Stimulated activated naive CD8-positive, alpha-beta T cell treated with anti-CD3 and anti-CD28 coated beads, Interleukin-15, Interleukin-2, amounts not matched to agents 100 ng/mL and 50 ng/mL, for 24 hours (primary cell): ENCODE data around the gene MATK.
"Not testable (repeated sequence)": the region's sequence is repeated elsewhere in the genome, so short reads cannot be mapped to it uniquely, and the experiment has no call there.

Source experiments
- H3K27ac Mint-ChIP-seq: one replicate; pipeline ENCODE4 v1.8.0; 2021; ENCODE audit warnings: mild to moderate bottlenecking, mixed read lengths
- H3K27me3 Mint-ChIP-seq: one replicate; pipeline ENCODE4 v1.8.0; 2021; ENCODE audit warnings: mixed read lengths
- H3K36me3 Mint-ChIP-seq: one replicate; pipeline ENCODE4 v1.8.0; 2021; ENCODE audit warnings: low read depth, mixed read lengths
- H3K4me1 Mint-ChIP-seq: one replicate; pipeline ENCODE4 v1.8.0; 2021; ENCODE audit warnings: low read depth, mixed read lengths
- H3K4me3 Mint-ChIP-seq: one replicate; pipeline ENCODE4 v1.8.0; 2021; ENCODE audit warnings: mild to moderate bottlenecking, mixed read lengths
- H3K9me3 Mint-ChIP-seq: one replicate; pipeline ENCODE4 v1.8.0; 2021; ENCODE audit warnings: mixed read lengths

Gene MATK

GRCh38 chr19:3760871-3761361 lies 25.3 kb downstream of the MATK start:
- Mint-ChIP-seq H3K4me1 (peaks cover 43% of the 10 kb centered on the region), H3K4me3 (peak overlapping the region; percentile 96)

DNA sequence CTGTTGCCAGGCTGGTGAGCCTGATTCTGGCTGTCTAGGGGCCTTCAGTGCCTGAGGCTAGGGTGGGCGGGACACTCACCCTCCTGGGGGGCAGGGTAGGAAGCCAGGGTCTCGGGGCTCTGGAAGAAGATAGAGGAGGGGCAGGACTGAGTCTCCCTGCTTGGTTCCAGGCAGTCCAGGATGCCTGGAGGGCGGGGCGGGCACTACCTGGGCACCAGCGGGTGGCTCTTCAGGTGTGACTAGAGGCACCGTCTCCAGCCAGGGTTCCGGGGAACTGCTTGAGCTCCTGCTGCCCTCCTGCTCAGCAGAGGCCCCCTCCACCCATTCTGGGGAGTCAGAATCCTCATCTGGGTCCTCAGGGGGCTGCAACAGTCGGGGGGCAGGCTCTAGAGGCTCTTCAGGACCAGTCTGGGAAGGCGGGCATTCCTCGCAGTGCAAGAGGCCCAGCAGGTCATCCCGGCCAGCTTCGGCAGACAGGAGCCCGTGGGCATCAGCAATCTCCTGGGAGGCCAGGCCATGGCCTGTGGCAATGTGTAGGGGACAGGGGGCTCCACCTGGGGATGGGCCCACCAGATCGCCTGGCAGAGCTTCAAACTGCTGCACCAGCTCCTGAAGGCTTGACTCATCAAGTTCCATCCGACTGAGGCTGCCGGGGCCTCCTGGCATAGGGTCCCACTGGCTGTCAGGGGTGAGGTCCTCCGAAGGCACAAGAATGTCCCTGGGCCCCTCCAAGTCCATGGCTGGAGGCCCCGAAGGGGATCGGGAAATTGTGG lies 26.5 kb downstream of the MATK start:
- Mint-ChIP-seq H3K27me3 (peaks cover 3% of the 10 kb centered on the region), H3K27ac (no peak overlapping the region), H3K4me3 (peak overlapping the region; percentile 96), H3K36me3 (peaks cover 17% of the 10 kb centered on the region), H3K4me1 (peaks cover 49% of the 10 kb centered on the region), H3K9me3 (no peaks in the 10 kb centered on the region)

More at GRCh38 chr19:3760871-3761361, 25.3 kb downstream of the MATK start:
- H3K27ac Mint-ChIP-seq: peak overlapping the region; percentile 96
- H3K27me3 Mint-ChIP-seq: peaks cover 3% of the 10 kb centered on the region
- peaks cover 17% of the 10 kb centered on the region for H3K36me3 Mint-ChIP-seq
- no peaks in the 10 kb centered on the region for H3K9me3 Mint-ChIP-seq

DNA sequence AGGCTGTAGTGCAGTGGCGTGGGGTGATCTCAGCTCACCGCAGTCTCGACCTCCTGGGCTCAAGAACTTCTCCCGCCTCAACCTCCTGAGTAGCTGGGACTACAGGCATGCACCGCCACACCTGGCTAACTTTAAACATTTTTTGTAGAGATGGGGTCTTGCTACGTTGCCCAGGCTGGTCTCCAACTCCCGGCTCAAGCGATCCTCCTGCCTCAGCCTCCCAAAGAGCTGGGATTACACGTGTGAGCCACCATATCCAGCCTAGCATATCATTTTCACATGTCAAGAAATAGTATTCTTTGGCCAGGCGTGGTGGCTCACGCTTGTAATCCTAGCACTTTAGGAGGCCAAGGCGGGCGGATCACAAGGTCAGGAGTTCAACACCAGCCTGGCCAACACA lies 27.9 kb downstream of the MATK start:
- not testable (repeated sequence) for H3K27ac Mint-ChIP-seq, H3K27me3 Mint-ChIP-seq, H3K9me3 Mint-ChIP-seq, H3K4me3 Mint-ChIP-seq
- Mint-ChIP-seq H3K4me1 (peaks cover 48% of the 10 kb centered on the region), H3K36me3 (peaks cover 16% of the 10 kb centered on the region)

DNA sequence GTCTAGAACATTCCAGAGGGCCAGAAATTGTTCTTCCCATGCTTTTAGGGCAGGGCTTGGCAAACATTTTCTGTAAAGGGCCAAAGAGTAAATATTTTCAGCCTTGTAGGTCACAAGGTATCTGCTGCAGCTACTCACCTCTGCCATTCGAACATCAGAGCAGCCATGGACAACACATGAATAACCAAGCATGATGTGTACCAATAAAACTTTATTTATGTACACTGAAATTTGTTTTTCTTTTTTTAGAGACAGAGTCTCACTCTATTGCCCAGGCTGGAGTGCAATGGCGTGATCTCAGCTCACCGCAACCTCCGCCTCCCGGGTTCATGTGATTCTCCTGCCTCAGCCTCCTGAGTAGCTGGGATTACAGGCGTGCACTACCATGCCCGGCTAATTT lies 28.5 kb downstream of the MATK start:
- H3K27ac Mint-ChIP-seq, H3K9me3 Mint-ChIP-seq, H3K4me3 Mint-ChIP-seq, H3K27me3 Mint-ChIP-seq: not testable (repeated sequence)
- peaks cover 10% of the 10 kb centered on the region for H3K36me3 Mint-ChIP-seq
- peaks cover 42% of the 10 kb centered on the region for H3K4me1 Mint-ChIP-seq

DNA sequence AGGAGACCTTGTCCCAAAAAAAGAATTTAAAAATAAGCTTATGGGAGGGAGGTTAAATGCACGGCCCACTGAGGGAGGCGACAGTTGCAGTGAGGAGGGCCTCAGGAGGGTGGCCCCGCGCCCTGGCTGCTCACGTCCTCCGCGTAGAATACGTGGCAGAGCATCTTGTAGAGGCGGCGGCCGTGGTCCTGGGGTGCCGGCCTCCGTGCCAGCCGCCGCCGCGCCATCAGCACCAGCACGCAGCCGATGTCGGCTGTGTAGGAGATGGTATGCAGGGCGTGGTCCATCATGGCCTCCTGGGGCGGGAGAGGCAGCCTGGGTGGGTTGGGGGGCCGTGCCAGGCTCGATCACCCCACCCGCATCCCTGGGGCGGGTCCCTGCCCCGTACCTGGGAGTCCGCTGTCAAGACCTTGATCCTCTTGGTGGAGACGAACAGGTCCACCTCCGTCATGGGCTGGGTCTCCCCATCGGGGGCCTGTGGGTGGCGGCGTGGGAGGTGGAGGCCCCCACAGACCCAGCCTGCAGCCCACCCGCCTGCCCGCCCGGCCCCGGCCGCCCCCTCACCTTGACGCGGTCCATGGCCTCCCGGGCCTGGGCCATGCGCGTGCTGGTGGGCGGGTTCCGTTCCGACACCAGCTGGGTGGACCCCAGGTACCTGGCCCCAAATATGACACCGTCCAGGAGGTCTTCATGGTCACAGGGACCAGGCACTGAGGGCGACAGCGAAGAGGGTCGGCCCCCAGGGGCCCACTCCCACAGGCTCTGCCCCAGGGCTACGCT lies 32.4 kb downstream of the MATK start:
- Mint-ChIP-seq H3K27me3 (no peaks in the 10 kb centered on the region), H3K36me3 (peaks cover 16% of the 10 kb centered on the region), H3K27ac (no peak overlapping the region), H3K4me3 (no peak overlapping the region), H3K4me1 (peaks cover 8% of the 10 kb centered on the region), H3K9me3 (no peaks in the 10 kb centered on the region)

GRCh38 chr19:3752492-3752891 lies 33.7 kb downstream of the MATK start:
- Mint-ChIP-seq H3K4me1 (peaks cover 8% of the 10 kb centered on the region), H3K36me3 (peaks cover 15% of the 10 kb centered on the region), H3K4me3 (no peak overlapping the region), H3K27ac (no peak overlapping the region), H3K9me3 (no peaks in the 10 kb centered on the region), H3K27me3 (no peaks in the 10 kb centered on the region)

- H3K27me3 Mint-ChIP-seq: no peaks in the 10 kb centered on the region
- no peaks in the 10 kb centered on the region for H3K9me3 Mint-ChIP-seq
- no peak overlapping the region for H3K27ac Mint-ChIP-seq
- no peak overlapping the region for H3K4me3 Mint-ChIP-seq
- H3K36me3 Mint-ChIP-seq: peaks cover 11% of the 10 kb centered on the region
- peaks cover 8% of the 10 kb centered on the region for H3K4me1 Mint-ChIP-seq
Observed at GRCh38 chr19:3751236-3751635, 34.9 kb downstream of the MATK start.

- H3K27me3 Mint-ChIP-seq: no peaks in the 10 kb centered on the region
- H3K4me3 Mint-ChIP-seq: no peak overlapping the region
- H3K27ac Mint-ChIP-seq: no peak overlapping the region
- H3K4me1 Mint-ChIP-seq: peaks cover 4% of the 10 kb centered on the region
- peaks cover 11% of the 10 kb centered on the region for H3K36me3 Mint-ChIP-seq
- H3K9me3 Mint-ChIP-seq: no peaks in the 10 kb centered on the region
Observed at GRCh38 chr19:3750211-3750610, 36.0 kb downstream of the MATK start.

DNA sequence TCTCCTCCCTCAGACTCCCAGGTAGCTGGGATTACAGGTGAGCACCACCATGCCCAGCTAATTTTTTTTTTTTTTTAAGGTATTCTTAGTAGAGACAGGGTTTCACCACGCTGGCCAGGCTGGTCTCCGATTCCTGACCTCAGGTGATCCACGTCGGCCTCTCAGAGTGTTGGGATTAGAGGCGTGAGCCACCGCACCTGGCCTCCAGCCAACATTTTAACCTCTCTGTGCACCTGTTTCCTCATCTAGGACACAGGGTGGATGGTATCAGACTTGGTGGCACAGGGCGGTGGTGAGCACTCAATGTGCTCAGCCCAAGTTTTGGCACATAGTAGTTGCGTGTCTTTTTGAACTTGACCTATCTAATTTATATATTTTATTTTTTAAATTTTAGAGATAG lies 37.2 kb downstream of the MATK start:
- no peaks in the 10 kb centered on the region for H3K27me3 Mint-ChIP-seq
- H3K4me3 Mint-ChIP-seq: no peak overlapping the region
- H3K4me1 Mint-ChIP-seq: no peaks in the 10 kb centered on the region
- peaks cover 11% of the 10 kb centered on the region for H3K36me3 Mint-ChIP-seq
- no peaks in the 10 kb centered on the region for H3K9me3 Mint-ChIP-seq
- no peak overlapping the region for H3K27ac Mint-ChIP-seq

DNA sequence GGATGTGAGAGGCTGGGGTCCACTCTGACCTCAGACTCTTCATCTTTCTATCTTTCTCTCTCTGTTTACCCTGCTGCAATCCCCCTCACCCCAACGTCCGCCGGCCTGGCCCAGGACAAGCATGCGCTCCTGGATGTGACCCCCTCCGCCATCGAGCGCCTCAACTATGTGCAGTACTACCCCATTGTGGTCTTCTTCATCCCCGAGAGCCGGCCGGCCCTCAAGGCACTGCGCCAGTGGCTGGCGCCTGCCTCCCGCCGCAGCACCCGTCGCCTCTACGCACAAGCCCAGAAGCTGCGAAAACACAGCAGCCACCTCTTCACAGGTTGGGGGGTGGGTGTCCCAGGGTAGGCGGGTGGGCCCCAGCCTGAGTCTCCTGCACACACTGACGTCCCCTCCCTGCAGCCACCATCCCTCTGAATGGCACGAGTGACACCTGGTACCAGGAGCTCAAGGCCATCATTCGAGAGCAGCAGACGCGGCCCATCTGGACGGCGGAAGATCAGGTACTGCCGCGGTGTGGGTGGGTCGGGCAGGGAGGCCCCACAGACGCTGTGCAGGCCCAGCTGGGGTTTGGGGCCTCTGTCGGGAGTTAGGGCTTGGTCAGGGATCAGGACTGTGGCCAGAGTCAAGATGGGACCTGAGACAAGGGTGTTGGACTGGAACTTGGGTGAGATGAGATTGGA lies 39.7 kb downstream of the MATK start:
- H3K4me1 Mint-ChIP-seq: no peaks in the 10 kb centered on the region
- no peaks in the 10 kb centered on the region for H3K27me3 Mint-ChIP-seq
- H3K27ac Mint-ChIP-seq: no peak overlapping the region
- H3K9me3 Mint-ChIP-seq: no peaks in the 10 kb centered on the region
- no peak overlapping the region for H3K4me3 Mint-ChIP-seq
- H3K36me3 Mint-ChIP-seq: peaks cover 11% of the 10 kb centered on the region

GRCh38 chr19:3745363-3746045 lies 40.7 kb downstream of the MATK start:
- no peaks in the 10 kb centered on the region for H3K4me1 Mint-ChIP-seq
- no peak overlapping the region for H3K4me3 Mint-ChIP-seq
- no peak overlapping the region for H3K27ac Mint-ChIP-seq
- H3K9me3 Mint-ChIP-seq: no peaks in the 10 kb centered on the region
- peaks cover 8% of the 10 kb centered on the region for H3K36me3 Mint-ChIP-seq
- no peaks in the 10 kb centered on the region for H3K27me3 Mint-ChIP-seq

DNA sequence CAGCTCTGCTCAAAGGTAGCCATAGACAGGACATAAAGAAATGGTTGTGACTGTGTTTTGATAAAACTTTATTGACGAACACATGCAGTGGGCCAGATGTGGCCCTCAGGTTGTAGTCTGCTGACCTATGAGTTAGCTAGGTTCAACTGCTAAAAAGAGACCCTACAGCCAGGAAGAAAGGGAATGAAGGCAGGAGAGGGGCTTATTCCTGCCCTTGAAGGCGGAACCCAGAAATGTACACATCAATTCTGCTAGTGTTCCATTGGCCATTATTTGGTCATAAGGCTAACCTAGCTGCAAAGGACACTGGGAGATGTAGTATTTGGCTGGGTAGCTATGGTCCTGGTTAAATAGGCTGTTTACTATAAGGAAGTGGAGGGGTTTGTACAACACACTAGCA lies 42.7 kb downstream of the MATK start:
- peaks cover 12% of the 10 kb centered on the region for H3K4me1 Mint-ChIP-seq
- H3K27ac Mint-ChIP-seq: no peak overlapping the region
- no peaks in the 10 kb centered on the region for H3K27me3 Mint-ChIP-seq
- H3K9me3 Mint-ChIP-seq: no peaks in the 10 kb centered on the region
- H3K36me3 Mint-ChIP-seq: no peaks in the 10 kb centered on the region
- H3K4me3 Mint-ChIP-seq: no peak overlapping the region

- no peaks in the 10 kb centered on the region for H3K27me3 Mint-ChIP-seq
- no peaks in the 10 kb centered on the region for H3K9me3 Mint-ChIP-seq
- no peak overlapping the region for H3K4me3 Mint-ChIP-seq
- no peak overlapping the region for H3K27ac Mint-ChIP-seq
- no peaks in the 10 kb centered on the region for H3K36me3 Mint-ChIP-seq
- peaks cover 18% of the 10 kb centered on the region for H3K4me1 Mint-ChIP-seq
Observed at GRCh38 chr19:3740431-3740830, 45.8 kb downstream of the MATK start.

DNA sequence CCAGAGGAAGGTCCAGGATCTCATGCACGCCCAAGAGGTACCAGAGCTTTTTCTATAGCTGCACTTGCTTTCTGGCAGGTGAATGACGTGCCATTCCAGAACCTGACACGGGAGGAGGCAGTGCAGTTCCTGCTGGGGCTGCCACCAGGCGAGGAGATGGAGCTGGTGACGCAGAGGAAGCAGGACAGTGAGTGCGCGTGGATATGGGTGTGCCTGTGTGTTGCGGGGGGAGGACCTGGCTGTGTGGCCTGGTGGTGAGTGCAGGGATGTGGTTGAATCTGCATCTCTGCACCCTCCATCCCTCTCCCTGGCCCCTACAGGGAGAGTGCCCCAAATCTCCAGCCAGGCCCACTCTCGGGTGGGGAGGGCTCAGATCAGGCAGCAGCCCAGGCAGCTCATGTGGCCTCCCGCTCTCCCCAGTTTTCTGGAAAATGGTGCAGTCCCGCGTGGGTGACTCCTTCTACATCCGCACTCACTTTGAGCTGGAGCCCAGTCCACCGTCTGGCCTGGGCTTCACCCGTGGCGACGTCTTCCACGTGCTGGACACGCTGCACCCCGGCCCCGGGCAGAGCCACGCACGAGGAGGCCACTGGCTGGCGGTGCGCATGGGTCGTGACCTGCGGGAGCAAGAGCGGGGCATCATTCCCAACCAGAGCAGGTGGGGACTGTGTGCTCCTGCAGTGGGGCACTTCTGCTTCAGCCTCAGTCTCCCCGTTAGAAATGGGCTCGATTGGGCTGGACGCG lies 47.5 kb downstream of the MATK start:
- peaks cover 18% of the 10 kb centered on the region for H3K4me1 Mint-ChIP-seq
- no peaks in the 10 kb centered on the region for H3K36me3 Mint-ChIP-seq
- H3K4me3 Mint-ChIP-seq: no peak overlapping the region
- H3K9me3 Mint-ChIP-seq: no peaks in the 10 kb centered on the region
- H3K27ac Mint-ChIP-seq: no peak overlapping the region
- H3K27me3 Mint-ChIP-seq: no peaks in the 10 kb centered on the region
